Motor neuron (in vitro differentiated cells): ENCODE measurements around the gene ZDHHC14. TPM values are rescaled to one million over a fixed set of nuclear protein-coding genes. Genes with fewer than 3 reads are reported as not detected.

Experiments used
- ATAC-seq, 8 experiments: fragments of 200-7000 bp; cut with Tn5 transposase; replicated peaks in 6 of 8; 2 replicates each; pipeline ENCODE4 v1.8.0; 2021; ENCODE audit warnings: mild to moderate bottlenecking in 8 of 8, moderate library complexity in 8 of 8
- H3K27ac ChIP-seq, 2 donors: fragments of 250-450 bp; sonication (Bioruptor Pico); 2 replicates each; pipeline ENCODE4 v1.9.0; 2021; ENCODE audit warnings: antibody characterized with exemption in 2 of 2, mild to moderate bottlenecking in 2 of 2, moderate library complexity in 1 of 2
- H3K4me1 ChIP-seq, 2 donors: fragments of 250-450 bp; sonication (Bioruptor Pico); replicated peaks in 1 of 2; 2 replicates each; pipeline ENCODE4 v1.6.1; 2021; ENCODE audit warnings: antibody characterized with exemption in 2 of 2, mild to moderate bottlenecking in 2 of 2, moderate library complexity in 1 of 2
- H3K4me3 ChIP-seq, 5 donors: fragments of 250-450 bp; sonication (Bioruptor Pico); 2 replicates each; pipeline ENCODE4 v1.9.0; 2021; ENCODE audit warnings: antibody characterized with exemption in 5 of 5, mild to moderate bottlenecking in 5 of 5, moderate library complexity in 4 of 5
- WGBS, 10 experiments: fragments of 450-650 bp; shearing (Covaris generic); methylation state at CpG; one replicate each; pipeline ENCODE4 v1.0.0; 2022; 5-methylcytosine and 5-hydroxymethylcytosine counted together
- in situ Hi-C, 9 experiments: fragments of 400-800 bp; cut with MboI; loops; one replicate each; pipeline ENCODE4 v1.15.0; 2021; ENCODE audit warnings: low sequenced_read_pairs in 9 of 9, low pct_unique_long_range_greater_than_20kb in 2 of 9; ENCODE audit not compliant: unreplicated experiment in 9 of 9
- total RNA-seq, 8 experiments: library from RNA; unstranded; fragments of 300-600 nt; gene quantifications; 2 replicates each; pipeline versions ENCODE4 v1.2.3 to v1.2.4, GENCODE V29; 2022

The ZDHHC14 gene
- total RNA-seq, 8 experiments from 2014 or later: 2.9 to 22.7 (median 3.7) TPM

DNA sequence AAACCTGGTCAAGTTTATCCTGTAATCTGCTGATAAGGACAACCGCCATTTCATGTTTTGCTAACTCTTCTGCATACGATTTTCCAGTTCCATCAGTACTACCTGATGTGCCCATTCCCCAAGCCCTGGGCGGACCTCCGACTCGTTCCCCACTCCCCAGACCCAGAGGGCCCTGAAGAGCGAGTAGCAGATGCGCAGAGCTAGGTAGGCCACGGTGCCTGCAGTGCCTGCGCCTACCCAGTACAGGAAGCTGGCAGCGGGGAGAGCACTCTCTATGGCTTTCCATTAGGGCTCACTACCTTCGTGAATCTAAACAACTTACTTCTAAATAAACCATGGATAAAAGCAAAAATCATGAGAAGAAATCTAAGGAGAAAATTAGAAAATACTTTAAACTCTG is 14.3 kb upstream of the ZDHHC14 start:
- Histone ChIP-seq H3K4me1 (no peaks in the 10 kb centered on the region), H3K4me3 (no peak overlapping the region), H3K27ac (no peak overlapping the region)
- in situ Hi-C loops: no loop called here
- 62 to 100% (median 83%) methylated on average over 2 to 11 of the region's 11 CpGs for WGBS, 10 experiments
- ATAC-seq: no peak

DNA sequence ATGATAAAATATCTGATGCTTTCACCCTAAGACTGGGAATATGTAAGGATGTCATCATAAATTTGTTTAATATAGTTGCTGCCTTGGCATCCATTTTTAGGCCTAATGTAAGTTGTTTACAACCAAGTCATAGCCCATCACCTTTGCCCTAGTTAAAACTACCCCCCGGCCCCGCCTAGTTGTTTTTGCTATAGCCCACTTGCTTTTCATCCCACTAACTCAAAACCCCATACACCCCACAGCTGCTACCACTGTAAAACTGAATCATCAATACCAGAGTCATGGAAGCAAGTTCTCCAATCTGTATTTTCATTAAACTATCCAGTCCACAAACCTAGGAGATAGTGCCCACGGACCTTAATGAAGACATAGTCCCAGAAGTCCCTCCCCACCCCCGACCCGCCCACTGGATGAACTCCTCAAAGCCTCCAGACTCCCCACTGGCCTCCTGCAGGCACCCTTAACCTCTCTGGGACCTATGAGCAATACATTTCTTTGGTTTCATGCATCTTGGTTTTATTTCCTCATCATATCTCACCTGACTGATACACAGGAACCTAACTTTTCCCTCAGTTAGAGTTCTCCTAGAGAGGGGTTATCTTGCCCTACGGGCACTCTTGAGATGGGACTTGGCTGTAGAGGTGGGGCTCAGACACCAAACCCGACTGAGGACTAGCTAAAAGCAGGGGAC is 12.5 kb upstream of the ZDHHC14 start:
- WGBS, 10 experiments: 0 to 94% (median 46%) methylated on average over 1 to 4 of the region's 7 CpGs; no CpG with 5 or more reads in 3 of the 10 experiments
- H3K4me3 ChIP-seq: no peak overlapping the region
- no peaks in the 10 kb centered on the region for H3K4me1 ChIP-seq
- ATAC-seq: no peak
- in situ Hi-C loops: no loop called here
- no peak overlapping the region for H3K27ac ChIP-seq

GRCh38 chr6:157370755-157371154 is 10.2 kb upstream of the ZDHHC14 start:
- no peak overlapping the region for H3K4me3 ChIP-seq
- in situ Hi-C loops: no loop called here
- no peak overlapping the region for H3K27ac ChIP-seq
- 50 to 100% methylated on average over 1 of the region's 1 CpG; no CpG with 5 or more reads in 8 of the 10 experiments for WGBS, 10 experiments
- peaks cover 3 to 5% of the 10 kb centered on the region in 2 donors for H3K4me1 ChIP-seq
- no peak for ATAC-seq

GRCh38 chr6:157372501-157373280 is 8.3 kb upstream of the ZDHHC14 start:
- in situ Hi-C loops: no loop called here
- peaks cover 3 to 5% of the 10 kb centered on the region in 2 donors for H3K4me1 ChIP-seq
- 72 to 100% (median 86%) methylated on average over 2 to 10 of the region's 10 CpGs; no CpG with 5 or more reads in 1 of the 10 experiments for WGBS, 10 experiments
- ATAC-seq: no peak
- no peak overlapping the region for H3K27ac ChIP-seq
- H3K4me3 ChIP-seq: no peak overlapping the region

- Histone ChIP-seq H3K4me1 (peaks cover 6 to 10% of the 10 kb centered on the region in 2 donors), H3K27ac (no peak overlapping the region), H3K4me3 (no peak overlapping the region)
- 13 to 77% (median 47%) methylated on average over 1 to 6 of the region's 6 CpGs for WGBS, 10 experiments
- in situ Hi-C loops: no loop called here
- no peak for ATAC-seq
These were observed 6.0 kb upstream of the ZDHHC14 start for GRCh38 chr6:157374889-157375443.

DNA sequence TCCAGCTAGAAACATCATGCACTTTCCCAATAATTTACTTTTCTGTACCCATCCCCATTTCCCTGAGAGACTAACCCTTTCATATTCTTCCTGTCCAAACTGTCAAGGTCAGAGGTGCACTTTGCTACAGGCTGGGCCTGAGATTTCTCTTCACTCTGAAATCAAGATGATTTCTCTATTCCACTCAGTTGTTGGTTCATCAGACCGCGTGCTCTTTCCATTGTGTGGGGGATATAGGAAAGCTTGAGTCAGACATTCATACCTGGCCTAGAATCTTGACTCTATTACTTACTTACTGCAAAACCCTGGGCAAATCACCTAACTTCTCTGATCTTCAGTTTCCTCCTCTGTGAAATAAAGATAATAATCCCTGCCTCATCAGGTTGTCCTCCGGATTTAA is 4.7 kb upstream of the ZDHHC14 start:
- WGBS, 10 experiments: 85 to 100% (median 96%) methylated on average over 1 to 3 of the region's 3 CpGs; no CpG with 5 or more reads in 1 of the 10 experiments
- in situ Hi-C loops: no loop called here
- Histone ChIP-seq H3K4me3 (no peak overlapping the region), H3K27ac (no peak overlapping the region), H3K4me1 (peaks cover 6 to 10% of the 10 kb centered on the region in 2 donors)
- ATAC-seq: no peak

- no peak overlapping the region for H3K27ac ChIP-seq
- peaks cover 6 to 10% of the 10 kb centered on the region in 2 donors for H3K4me1 ChIP-seq
- no peak for ATAC-seq
- in situ Hi-C loops: no loop called here
- H3K4me3 ChIP-seq: no peak overlapping the region
- 44 to 100% (median 82%) methylated on average over 2 to 9 of the region's 9 CpGs; no CpG with 5 or more reads in 1 of the 10 experiments for WGBS, 10 experiments
These were observed 4.2 kb upstream of the ZDHHC14 start for GRCh38 chr6:157376706-157377230.

- 0 to 5% (median 0%) methylated on average over 3 to 9 of the region's 45 CpGs; no CpG with 5 or more reads in 3 of the 10 experiments for WGBS, 10 experiments
- Histone ChIP-seq H3K4me3 (peak overlapping the region; percentile 64 to 97 (median 82)), H3K27ac (peak overlapping the region; percentile 72 to 75), H3K4me1 (peaks cover 11 to 27% of the 10 kb centered on the region in 2 donors)
- ATAC-seq: peak; percentile 70 to 87 (median 84)
- in situ Hi-C loops: no loop called here
These were observed 1.1 kb upstream of the ZDHHC14 start for GRCh38 chr6:157379656-157380457.

- H3K27ac ChIP-seq: peak overlapping the region; percentile 72 to 75
- in situ Hi-C loops: no loop called here
- peak; percentile 6 to 43 (median 24) for ATAC-seq
- H3K4me1 ChIP-seq: peaks cover 8 to 25% of the 10 kb centered on the region in 2 donors
- H3K4me3 ChIP-seq: peak overlapping the region; percentile 64 to 97 (median 82)
- WGBS, 10 experiments: no CpG with 5 or more reads among the region's 28 CpGs
These were observed 572 bp upstream of the ZDHHC14 start for GRCh38 chr6:157380458-157380778.

DNA sequence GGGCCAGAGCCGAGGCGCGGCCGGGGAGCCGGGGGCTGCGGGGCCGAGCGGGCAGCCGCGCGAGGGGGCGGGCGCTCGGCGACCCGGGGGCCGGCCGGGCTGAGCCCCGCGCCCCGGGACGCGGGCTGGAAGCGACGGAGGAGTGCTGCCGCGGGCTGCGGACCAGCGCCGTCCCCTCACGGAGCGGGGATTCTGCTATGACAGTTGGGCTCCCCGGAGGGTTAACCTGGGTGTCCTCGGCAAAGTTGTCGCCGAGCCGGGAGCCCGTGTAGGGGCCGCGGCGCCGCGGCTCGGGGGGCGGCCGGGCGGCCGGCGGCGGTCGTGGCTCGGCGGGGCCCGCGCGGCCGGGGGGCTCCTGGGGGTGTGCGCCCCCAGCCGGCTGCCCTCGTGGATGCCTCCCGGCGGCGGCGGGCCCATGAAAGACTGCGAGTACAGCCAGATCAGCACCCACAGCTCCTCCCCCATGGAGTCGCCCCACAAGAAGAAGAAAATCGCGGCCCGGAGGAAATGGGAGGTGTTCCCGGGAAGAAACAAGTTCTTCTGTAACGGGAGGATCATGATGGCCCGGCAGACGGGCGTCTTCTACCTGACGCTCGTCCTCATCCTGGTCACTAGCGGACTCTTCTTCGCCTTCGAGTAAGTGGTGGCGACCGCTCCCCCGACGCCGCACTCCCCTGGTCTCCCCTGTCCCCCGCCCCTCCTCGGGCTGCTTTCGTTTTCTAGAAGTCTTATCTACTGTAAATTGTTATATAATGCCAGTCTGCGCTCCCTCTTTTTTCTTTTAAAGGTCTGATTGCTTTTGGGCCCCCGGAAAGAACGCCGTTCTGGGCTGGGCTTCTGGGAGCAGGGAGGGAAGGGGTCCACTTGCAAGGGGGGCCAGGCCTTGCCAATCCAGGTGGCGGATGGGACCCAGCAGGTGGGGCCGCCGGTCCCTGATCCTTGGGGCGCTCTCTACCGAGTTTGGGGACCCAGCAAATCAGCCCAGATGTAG is 936 bp downstream of the ZDHHC14 start:
- Histone ChIP-seq H3K27ac (peak overlapping the region; percentile 72 to 75), H3K4me3 (peak overlapping the region; percentile 64 to 97 (median 82)), H3K4me1 (peaks cover 8 to 22% of the 10 kb centered on the region in 2 donors)
- in situ Hi-C loops: no loop called here
- peak; percentile 1 to 12 (median 6) for ATAC-seq
- WGBS, 10 experiments: 0 to 17% (median 0%) methylated on average over 1 to 6 of the region's 96 CpGs; no CpG with 5 or more reads in 7 of the 10 experiments

DNA sequence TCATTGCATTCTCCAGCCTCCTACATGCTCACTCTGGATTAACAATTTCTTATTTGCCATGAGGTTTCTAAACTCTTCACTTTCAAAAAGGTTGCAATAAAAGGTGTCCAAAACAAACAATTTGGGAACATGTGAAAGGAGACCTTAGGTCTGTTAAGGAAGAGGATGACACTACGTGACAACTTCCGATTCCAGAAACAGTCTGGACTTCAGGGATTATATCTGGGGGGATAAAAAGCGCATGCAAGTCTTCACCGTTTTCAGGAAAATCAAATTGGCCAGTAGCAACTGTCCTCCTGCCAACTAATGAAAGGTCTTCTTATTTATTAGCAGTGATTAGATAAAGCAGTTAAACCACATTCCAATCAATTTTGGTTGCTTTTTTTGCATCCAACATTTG is 1.8 kb downstream of the ZDHHC14 start:
- Histone ChIP-seq H3K27ac (no peak overlapping the region), H3K4me3 (peak overlapping the region; percentile 64 to 97 (median 82)), H3K4me1 (peaks cover 8 to 22% of the 10 kb centered on the region in 2 donors)
- no peak for ATAC-seq
- in situ Hi-C loops: no loop called here
- 0 to 86% (median 67%) methylated on average over 1 to 4 of the region's 4 CpGs; no CpG with 5 or more reads in 2 of the 10 experiments for WGBS, 10 experiments
